Measurements from ENCODE around the gene CYP26A1. TPM values are rescaled to one million over a fixed set of nuclear protein-coding genes. Genes with fewer than 3 reads are reported as not detected.

The CYP26A1 gene
- total and polyA plus RNA-seq, 8 donors: 0.14 to 0.31 (median 0.21) TPM; not detected in 5

GRCh38 chr10:93061594-93062513 is 11.8 kb upstream of the CYP26A1 start:
- H3K4me3 ChIP-seq: peak overlapping the region; percentile 5 to 17
- DNase-seq (peak in 1 of 4 donors; percentile 77), ATAC-seq (peak; percentile 20)
- H3K27me3 ChIP-seq: peaks cover 71 to 74% of the 10 kb centered on the region in 2 donors
- intact Hi-C loops (cut with DNase I): no loop called here
- no peaks in the 10 kb centered on the region for H3K9me3 ChIP-seq
- TF ChIP-seq CTCF (IDR thresholded peaks at IDR 0.05): no peak
- H3K27ac ChIP-seq: no peak overlapping the region
- H3K36me3 ChIP-seq: peaks cover 0 to 46% of the 10 kb centered on the region in 2 donors
- H3K4me1 ChIP-seq: peaks cover 16 to 31% of the 10 kb centered on the region in 2 donors

GRCh38 chr10:93062514-93063143 is 11.1 kb upstream of the CYP26A1 start:
- peak; percentile 37 to 54 for TF ChIP-seq CTCF (IDR thresholded peaks at IDR 0.05)
- H3K4me3 ChIP-seq: peak overlapping the region; percentile 5 to 17
- H3K9me3 ChIP-seq: no peaks in the 10 kb centered on the region
- intact Hi-C loops (cut with DNase I): no loop called here
- ATAC-seq (peak; percentile 88), DNase-seq (peak in 2 of 4 donors; percentile 50 to 84)
- peaks cover 16 to 31% of the 10 kb centered on the region in 2 donors for H3K4me1 ChIP-seq
- H3K27me3 ChIP-seq: peaks cover 78 to 81% of the 10 kb centered on the region in 2 donors
- H3K36me3 ChIP-seq: peaks cover 0 to 46% of the 10 kb centered on the region in 2 donors
- no peak overlapping the region for H3K27ac ChIP-seq

GRCh38 chr10:93063144-93063976 is 10.3 kb upstream of the CYP26A1 start:
- Histone ChIP-seq H3K27ac (no peak overlapping the region), H3K27me3 (peaks cover 86 to 89% of the 10 kb centered on the region in 2 donors), H3K36me3 (peaks cover 0 to 41% of the 10 kb centered on the region in 2 donors), H3K4me1 (peaks cover 16 to 34% of the 10 kb centered on the region in 2 donors), H3K4me3 (no peak overlapping the region), H3K9me3 (no peaks in the 10 kb centered on the region)
- DNase-seq (peak in 1 of 4 donors; percentile 79), ATAC-seq (no peak)
- no peak for TF ChIP-seq CTCF (IDR thresholded peaks at IDR 0.05)
- intact Hi-C loops (cut with DNase I): no loop called here

- DNase-seq (peak in 1 of 4 donors; percentile 57), ATAC-seq (no peak)
- H3K4me3 ChIP-seq: no peak overlapping the region
- no peak for TF ChIP-seq CTCF (IDR thresholded peaks at IDR 0.05)
- H3K27me3 ChIP-seq: peaks cover 93 to 96% of the 10 kb centered on the region in 2 donors
- H3K4me1 ChIP-seq: peaks cover 16 to 41% of the 10 kb centered on the region in 2 donors
- intact Hi-C loops (cut with DNase I): no loop called here
- H3K36me3 ChIP-seq: peaks cover 0 to 33% of the 10 kb centered on the region in 2 donors
- H3K9me3 ChIP-seq: no peaks in the 10 kb centered on the region
- H3K27ac ChIP-seq: no peak overlapping the region
These were observed 9.6 kb upstream of the CYP26A1 start for GRCh38 chr10:93063977-93064660.

Measured in left lung (tissue), 10 donors.